ENCODE data around the gene STARD10. TPM values are rescaled to one million over a fixed set of nuclear protein-coding genes. Genes with fewer than 3 reads are reported as not detected.

The STARD10 gene
- total and polyA plus RNA-seq, 7 donors: 29.9 to 900 (median 60.1) TPM

GRCh38 chr11:72758304-72758689 is 35.5 kb downstream of the STARD10 start:
- intact Hi-C loops (cut with DNase I): no loop called here
- H3K27me3 ChIP-seq: no peaks in the 10 kb centered on the region
- no peak for TF ChIP-seq EP300 (IDR thresholded peaks at IDR 0.05)
- TF ChIP-seq POLR2A (IDR thresholded peaks at IDR 0.05): no peak
- TF ChIP-seq POLR2AphosphoS5 (IDR thresholded peaks at IDR 0.05): no peak
- TF ChIP-seq CTCF (IDR thresholded peaks at IDR 0.05): no peak
- DNase-seq: no peak
- no peak overlapping the region for H3K27ac ChIP-seq
- peaks cover 0 to 11% (median 0%) of the 10 kb centered on the region in 4 donors for H3K36me3 ChIP-seq
- no peaks in the 10 kb centered on the region for H3K9me3 ChIP-seq
- peaks cover 0 to 5% (median 1%) of the 10 kb centered on the region in 4 donors for H3K4me1 ChIP-seq
- no peak overlapping the region for H3K4me3 ChIP-seq
- 89 to 91% methylated on average over 7 of the region's 7 CpGs for WGBS, 2 donors

- no peak overlapping the region for H3K4me3 ChIP-seq
- no peaks in the 10 kb centered on the region for H3K27me3 ChIP-seq
- intact Hi-C loops (cut with DNase I): loop anchor here (2.0 kb wide), 1 partner anchor 17 kb away; no protein-coding TSS in a partner anchor
- no peak for TF ChIP-seq EP300 (IDR thresholded peaks at IDR 0.05)
- no peak overlapping the region for H3K27ac ChIP-seq
- no peaks in the 10 kb centered on the region for H3K9me3 ChIP-seq
- peaks cover 0 to 11% (median 0%) of the 10 kb centered on the region in 4 donors for H3K36me3 ChIP-seq
- 76 to 85% methylated on average over 4 of the region's 4 CpGs for WGBS, 2 donors
- H3K4me1 ChIP-seq: peaks cover 0 to 26% (median 22%) of the 10 kb centered on the region in 4 donors
- DNase-seq: no peak
Measured at GRCh38 chr11:72755713-72756285, 38.0 kb downstream of the STARD10 start.

- 80 to 91% methylated on average over 48 of the region's 48 CpGs for whole genome bisulfite sequencing, 2 donors
- no peak for DNase-seq
- peaks cover 0 to 33% (median 27%) of the 10 kb centered on the region in 4 donors for H3K4me1 ChIP-seq
- TF ChIP-seq POLR2AphosphoS5 (IDR thresholded peaks at IDR 0.05): no peak
- TF ChIP-seq EP300 (IDR thresholded peaks at IDR 0.05): no peak
- TF ChIP-seq CTCF (IDR thresholded peaks at IDR 0.05): no peak
- TF ChIP-seq POLR2A (IDR thresholded peaks at IDR 0.05): no peak
- intact Hi-C loops (cut with DNase I): loop anchor here (2.0 kb wide), 1 partner anchor 18 kb away; no protein-coding TSS in a partner anchor
- H3K36me3 ChIP-seq: peaks cover 0 to 11% (median 0%) of the 10 kb centered on the region in 4 donors
- H3K9me3 ChIP-seq: no peaks in the 10 kb centered on the region
- no peak overlapping the region for H3K27ac ChIP-seq
- H3K27me3 ChIP-seq: no peaks in the 10 kb centered on the region
- no peak overlapping the region for H3K4me3 ChIP-seq
Measured at GRCh38 chr11:72754544-72755155, 39.2 kb downstream of the STARD10 start.

- intact Hi-C loops (cut with DNase I): loop anchor here (2.0 kb wide), 1 partner anchor 19 kb away; no protein-coding TSS in a partner anchor
- Histone ChIP-seq H3K4me1 (peaks cover 0 to 38% (median 27%) of the 10 kb centered on the region in 4 donors), H3K9me3 (no peaks in the 10 kb centered on the region), H3K4me3 (no peak overlapping the region), H3K36me3 (peaks cover 0 to 11% (median 0%) of the 10 kb centered on the region in 4 donors), H3K27ac (no peak overlapping the region), H3K27me3 (no peaks in the 10 kb centered on the region)
- DNase-seq: no peak
- 90 to 94% methylated on average over 8 of the region's 8 CpGs for WGBS, 2 donors
- TF ChIP-seq CTCF (IDR thresholded peaks at IDR 0.05) (no peak), EP300 (IDR thresholded peaks at IDR 0.05) (no peak), POLR2A (IDR thresholded peaks at IDR 0.05) (no peak), POLR2AphosphoS5 (IDR thresholded peaks at IDR 0.05) (no peak)
Measured at GRCh38 chr11:72754149-72754543, 39.7 kb downstream of the STARD10 start.

GRCh38 chr11:72753341-72754148 is 40.3 kb downstream of the STARD10 start:
- Histone ChIP-seq H3K27me3 (no peaks in the 10 kb centered on the region), H3K4me3 (no peak overlapping the region), H3K4me1 (peaks cover 0 to 41% (median 27%) of the 10 kb centered on the region in 4 donors), H3K27ac (no peak overlapping the region), H3K9me3 (no peaks in the 10 kb centered on the region), H3K36me3 (peaks cover 0 to 11% (median 0%) of the 10 kb centered on the region in 4 donors)
- DNase-seq: no peak
- WGBS, 2 donors: 77 to 89% methylated on average over 9 of the region's 9 CpGs
- no peak for TF ChIP-seq POLR2AphosphoS5 (IDR thresholded peaks at IDR 0.05)
- no peak for TF ChIP-seq CTCF (IDR thresholded peaks at IDR 0.05)
- TF ChIP-seq EP300 (IDR thresholded peaks at IDR 0.05): no peak
- no peak for TF ChIP-seq POLR2A (IDR thresholded peaks at IDR 0.05)
- intact Hi-C loops (cut with DNase I): loop anchor here (2.0 kb wide), 2 partner anchors 19 to 39 kb away; no protein-coding TSS in a partner anchor
